Skin of body (tissue), 2 donors: ENCODE data around the gene SMCHD1. TPM values are rescaled to one million over a fixed set of nuclear protein-coding genes. Genes with fewer than 3 reads are reported as not detected.

ENCODE experiments used
- DNase-seq: peaks from one replicate; lab custom pipeline; 2025; lab: John Stamatoyannopoulos, UW
- total RNA-seq: library from RNA; depleted of rRNA; stranded (reverse); fragments of >200 nt; gene quantifications from one replicate; pipeline ENCODE4 v1.2.3, GENCODE V29; 2014

SMCHD1 gene
- total RNA-seq = 156 TPM

GRCh38 chr18:2655178-2655953 lies at the start of gene SMCHD1:
Gene SMCHD1 (plus strand): TSS chr18:2655726. CDS start chr18:2656076, 350 bp downstream.
- peak; percentile 81 for DNase-seq

GRCh38 chr18:2606335-2606734 lies 49.2 kb upstream of the SMCHD1 start:
- no peak for DNase-seq

- DNase-seq = no peak
Measured at GRCh38 chr18:2609604-2610003, 45.9 kb upstream of the SMCHD1 start.

GRCh38 chr18:2610549-2610948 lies 45.0 kb upstream of the SMCHD1 start:
- no peak for DNase-seq

GRCh38 chr18:2612996-2613395 lies 42.5 kb upstream of the SMCHD1 start:
- no peak for DNase-seq

GRCh38 chr18:2617401-2617998 lies 38.0 kb upstream of the SMCHD1 start:
- DNase-seq = no peak

- no peak for DNase-seq
Measured at GRCh38 chr18:2618009-2618408, 37.5 kb upstream of the SMCHD1 start.

- no peak for DNase-seq
Measured at GRCh38 chr18:2625217-2625616, 30.3 kb upstream of the SMCHD1 start.

GRCh38 chr18:2627821-2628276 lies 27.7 kb upstream of the SMCHD1 start:
- no peak for DNase-seq

GRCh38 chr18:2629003-2629402 lies 26.5 kb upstream of the SMCHD1 start:
- DNase-seq = no peak

- no peak for DNase-seq
Measured at GRCh38 chr18:2635586-2635985, 19.9 kb upstream of the SMCHD1 start.

GRCh38 chr18:2636126-2636631 lies 19.3 kb upstream of the SMCHD1 start:
- no peak for DNase-seq

GRCh38 chr18:2641638-2642037 lies 13.9 kb upstream of the SMCHD1 start:
- no peak for DNase-seq

- no peak for DNase-seq
Measured at GRCh38 chr18:2642771-2643170, 12.8 kb upstream of the SMCHD1 start.

GRCh38 chr18:2644535-2644934 lies 11.0 kb upstream of the SMCHD1 start:
- no peak for DNase-seq

- DNase-seq = no peak
Measured at GRCh38 chr18:2651981-2652380, 3.5 kb upstream of the SMCHD1 start.

- DNase-seq = no peak
Measured at GRCh38 chr18:2653467-2653866, 2.1 kb upstream of the SMCHD1 start.

GRCh38 chr18:2654169-2654927 lies 1.2 kb upstream of the SMCHD1 start:
- no peak for DNase-seq

GRCh38 chr18:2654928-2655177 lies 673 bp upstream of the SMCHD1 start:
- DNase-seq = no peak

- no peak for DNase-seq
Measured at GRCh38 chr18:2655954-2656236, 369 bp downstream of the SMCHD1 start.

- no peak for DNase-seq
Measured at GRCh38 chr18:2656237-2656980, 883 bp downstream of the SMCHD1 start.

GRCh38 chr18:2656981-2657512 lies 1.5 kb downstream of the SMCHD1 start:
- DNase-seq = no peak
